Measurements from ENCODE around the gene WDR5B.

DNA sequence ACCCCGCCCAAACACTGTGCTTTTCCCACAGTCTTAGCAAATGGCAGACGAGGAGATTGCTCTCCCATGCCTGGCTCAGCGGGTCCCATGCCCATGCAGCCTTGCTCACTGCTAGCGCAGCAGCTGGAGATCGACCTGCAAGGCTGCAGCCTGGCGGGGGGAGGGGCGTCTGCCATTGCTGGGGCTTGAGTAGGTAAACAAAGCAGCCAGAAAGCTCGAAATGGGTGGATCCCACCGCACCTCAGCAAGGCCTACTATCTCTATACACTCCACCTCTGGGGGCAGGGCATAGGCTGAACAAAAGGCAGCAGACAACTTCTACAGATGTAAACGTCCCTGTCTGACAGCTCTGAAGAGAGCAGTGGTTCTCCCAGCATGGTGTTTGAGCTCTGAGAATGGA is 27.2 kb upstream of the WDR5B start:
- TF ChIP-seq EZH2 (IDR thresholded peaks at IDR 0.05) (no peak), POLR2AphosphoS5 (IDR thresholded peaks at IDR 0.05; ENCODE audit: borderline replicate concordance, low read depth, low read length) (no peak)
